Adrenal gland (tissue), 12 donors: ENCODE measurements around the gene AJUBA. TPM values are rescaled to one million over a fixed set of nuclear protein-coding genes. Genes with fewer than 3 reads are reported as not detected.

Experiments used
- DNase-seq, 7 donors: peaks; one replicate each; pipeline ENCODE4 v3.0.0-alpha.2; 2019 to 2020
- H3K27ac ChIP-seq, 5 donors: fragments of 200-600 bp; sonication (generic) in 4 of 5; 1 replicate in 3 of 5; 2 replicates in 2 of 5; pipeline versions ENCODE4 v1.5.1 to v1.8.0; 2016 to 2020; ENCODE audit warnings: mild to moderate bottlenecking in 1 of 5
- H3K27me3 ChIP-seq: fragments of 200-600 bp; 2 replicates; pipeline ENCODE4 v1.8.0; 2021
- H3K36me3 ChIP-seq, 2 donors: fragments of 200-600 bp; replicated peaks in 1 of 2; 1 replicate in 1 of 2; 2 replicates in 1 of 2; pipeline versions ENCODE4 v1.5.1 to v1.8.0; 2018 to 2022
- H3K4me1 ChIP-seq, 2 donors: fragments of 200-600 bp; replicated peaks in 1 of 2; 1 replicate in 1 of 2; 2 replicates in 1 of 2; pipeline versions ENCODE4 v1.5.1 to v1.8.0; 2018 to 2021
- H3K4me3 ChIP-seq, 4 donors: fragments of 200-600 bp; sonication (generic) in 3 of 4; one replicate each; pipeline ENCODE4 v1.5.1; 2016 to 2018
- H3K9me3 ChIP-seq, 3 donors: fragments of 200-600 bp; sonication (generic) in 1 of 3; replicated peaks in 1 of 3; 1 replicate in 2 of 3; 2 replicates in 1 of 3; pipeline versions ENCODE4 v1.5.1 to v1.8.0; 2016 to 2021
- CTCF ChIP-seq, 6 experiments: fragments of 450-650 bp in 4 of 6; fragments of 200-600 bp in 2 of 6; sonication (generic) in 1 of 6; IDR thresholded peaks; 1 replicate in 5 of 6; 2 replicates in 1 of 6; pipeline versions ENCODE4 v1.5.1 to v1.8.0; 2016 to 2021; ENCODE audit warnings: antibody characterized with exemption in 6 of 6, mild to moderate bottlenecking in 2 of 6, moderate library complexity in 1 of 6
- POLR2A ChIP-seq, 2 donors: fragments of 450-650 bp; IDR thresholded peaks; one replicate each; pipeline ENCODE4 v1.6.1; 2017; ENCODE audit warnings: antibody characterized with exemption in 2 of 2, mild to moderate bottlenecking in 2 of 2, moderate library complexity in 1 of 2
- WGBS, 4 donors: extraction: QIAGEN DNeasy Blood & Tissue Kit in 2 of 4; methylation state at CpG; one replicate each; pipeline versions ENCODE4 v1.1.5 to v1.1.7; 2013 to 2017; 5-methylcytosine and 5-hydroxymethylcytosine counted together
- intact Hi-C, 2 donors: fragments of 100-400 bp; cut with DNase I; formaldehyde crosslinking; loops; one replicate each; pipeline versions ENCODE4 v1.14.1 to v1.15.0; 2022 to 2023
- polyA plus RNA-seq, 3 donors: library from polyadenylated mRNA; stranded (reverse); fragments of 200-250 nt in 2 of 3; fragments of 350-450 nt in 1 of 3; fragmentation: Illumina TruSeq in 1 of 3; extraction: RNeasy Lipid Tissue Mini Kit (QIAGEN cat#74804) in 1 of 3; gene quantifications; one replicate each; pipeline ENCODE4 v1.2.3, GENCODE V29; 2013 to 2014
- total RNA-seq, 9 donors: library from RNA; depleted of rRNA in 4 of 9; stranded (reverse); fragments of >200 nt in 4 of 9; fragments of 120-200 nt in 1 of 9; fragmentation: NEBNext Ultra II Directional in 1 of 9; extraction: Animal tissue kit (Norgen Biotek cat#: 25700) in 1 of 9; gene quantifications; one replicate each; pipeline versions ENCODE4 v1.1.0 to v1.2.4, GENCODE V29; 2013 to 2023
- donor health status: healthy with polysubstance abuse.
- donor health status: Bipolar disorder and iron deficiency.
- donor health status: DM: yes; HTN: yes; CAD: no.
- donor health status: DM: no; HTN: no; CAD: no.
- donor health status: DM: no; HTN: no; CAD: no.
- donor health status: DM: yes; HTN: yes; CAD: no.

AJUBA gene
- total and polyA plus RNA-seq, 12 donors = 1.4 to 12.6 (median 4.5) TPM

DNA sequence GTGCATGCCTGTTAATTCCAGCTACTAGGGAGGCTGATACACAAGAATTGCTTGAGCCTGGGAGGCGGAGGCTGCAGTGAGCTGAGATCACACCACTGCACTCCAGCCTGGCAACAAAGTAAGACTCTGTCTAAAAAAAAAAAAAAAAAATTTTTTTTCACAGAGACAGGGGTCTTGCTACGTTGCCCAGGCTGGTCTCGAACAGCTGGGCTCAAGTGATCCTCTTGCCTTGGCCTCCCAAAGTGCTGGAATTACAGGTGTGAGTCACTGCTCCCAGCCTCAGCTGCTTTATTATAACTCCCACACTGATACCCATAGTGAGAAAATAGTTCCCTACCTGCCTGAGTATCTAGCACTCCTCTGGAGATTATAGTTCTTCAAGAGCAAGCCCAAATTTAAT lies 36.7 kb downstream of the AJUBA start:
- no peaks in the 10 kb centered on the region for H3K4me1 ChIP-seq
- intact Hi-C loops = no loop called here
- H3K36me3 ChIP-seq = peaks cover 0 to 28% of the 10 kb centered on the region in 2 donors

DNA sequence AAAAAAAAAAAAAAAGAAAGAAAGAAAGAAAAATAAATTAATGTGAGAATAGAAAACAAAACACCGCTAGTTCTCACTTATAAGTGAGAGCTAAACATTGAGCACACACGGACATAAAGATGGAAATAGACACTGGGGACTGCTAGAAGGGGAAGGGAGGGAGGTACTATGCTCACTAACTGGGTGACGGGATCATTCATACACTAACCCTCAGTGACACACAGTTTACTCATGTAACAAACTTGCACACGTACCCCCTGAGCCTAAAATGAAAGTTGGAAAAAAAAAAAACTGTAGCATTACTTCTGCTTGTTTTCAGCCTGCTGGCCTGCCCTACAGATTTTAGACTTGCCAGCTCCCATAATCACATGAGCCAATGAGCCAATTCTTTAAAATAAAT lies 42.7 kb downstream of the AJUBA start:
- intact Hi-C loops = loop anchor here in 1 of 2 donors (10.0 kb wide), 1 partner anchor 45 kb away; the partner anchor contains the start of gene AJUBA
- H3K9me3 ChIP-seq = no peaks in the 10 kb centered on the region
- no peaks in the 10 kb centered on the region for H3K27me3 ChIP-seq
- no peak for TF ChIP-seq CTCF (IDR thresholded peaks at IDR 0.05)
- no peak for TF ChIP-seq POLR2A (IDR thresholded peaks at IDR 0.05)
- no peak overlapping the region for H3K4me3 ChIP-seq
- no peak overlapping the region for H3K27ac ChIP-seq
- H3K4me1 ChIP-seq = no peaks in the 10 kb centered on the region
- WGBS, 4 donors = 96 to 97% (median 96%) methylated on average over 4 of the region's 4 CpGs
- H3K36me3 ChIP-seq = no peaks in the 10 kb centered on the region
- no peak for DNase-seq

More for the DNA sequence above, 36.7 kb downstream of the AJUBA start:
- 98 to 100% (median 98%) methylated on average over 3 of the region's 3 CpGs for WGBS, 4 donors
- Histone ChIP-seq H3K27me3 (no peaks in the 10 kb centered on the region), H3K9me3 (no peaks in the 10 kb centered on the region), H3K27ac (no peak overlapping the region), H3K4me3 (no peak overlapping the region)
- no peak for TF ChIP-seq CTCF (IDR thresholded peaks at IDR 0.05)
- TF ChIP-seq POLR2A (IDR thresholded peaks at IDR 0.05) = no peak
- no peak for DNase-seq

DNA sequence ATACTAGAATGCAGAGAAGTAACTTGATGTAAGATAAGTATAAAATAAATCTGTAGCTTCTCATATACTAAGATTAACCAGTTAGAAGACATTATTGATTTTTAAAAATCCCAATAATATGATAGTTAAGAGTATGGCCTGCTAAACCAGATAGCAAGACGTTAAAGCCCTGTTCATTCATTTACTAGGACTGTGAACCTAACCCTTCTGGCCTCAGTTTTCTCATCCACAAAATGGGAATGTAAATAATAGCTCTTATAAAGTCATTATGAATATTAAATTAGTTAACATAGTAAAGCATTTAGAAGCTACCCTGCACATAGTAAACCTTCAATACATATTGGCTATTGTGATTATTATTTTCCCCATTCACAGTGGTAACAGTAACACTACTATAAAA lies 47.2 kb downstream of the AJUBA start:
- no peaks in the 10 kb centered on the region for H3K9me3 ChIP-seq
- H3K4me1 ChIP-seq = no peaks in the 10 kb centered on the region
- H3K4me3 ChIP-seq = no peak overlapping the region
- 82 to 97% (median 85%) methylated on average over 1 of the region's 1 CpG for WGBS, 4 donors
- TF ChIP-seq POLR2A (IDR thresholded peaks at IDR 0.05) = no peak
- TF ChIP-seq CTCF (IDR thresholded peaks at IDR 0.05) = no peak
- intact Hi-C loops = loop anchor here in 1 of 2 donors (10.0 kb wide), 1 partner anchor 50 kb away; the partner anchor contains the start of gene AJUBA
- H3K27me3 ChIP-seq = no peaks in the 10 kb centered on the region
- DNase-seq = no peak
- no peaks in the 10 kb centered on the region for H3K36me3 ChIP-seq
- H3K27ac ChIP-seq = no peak overlapping the region

GRCh38 chr14:22932146-22932545 lies 50.2 kb downstream of the AJUBA start:
- WGBS, 4 donors = 94 to 96% (median 95%) methylated on average over 2 to 3 of the region's 3 CpGs
- Histone ChIP-seq H3K27ac (no peak overlapping the region), H3K4me1 (peaks cover 0 to 17% of the 10 kb centered on the region in 2 donors), H3K27me3 (no peaks in the 10 kb centered on the region), H3K36me3 (no peaks in the 10 kb centered on the region), H3K4me3 (no peak overlapping the region), H3K9me3 (no peaks in the 10 kb centered on the region)
- TF ChIP-seq CTCF (IDR thresholded peaks at IDR 0.05) (no peak), POLR2A (IDR thresholded peaks at IDR 0.05) (no peak)
- intact Hi-C loops = loop anchor here in 1 of 2 donors (10.0 kb wide), 1 partner anchor 53 kb away; the partner anchor contains the start of gene AJUBA
- DNase-seq = no peak
